Parathyroid adenoma (tissue), 2 donors: ENCODE data around the gene SPATA13.

Experiments
- H2AFZ ChIP-seq: fragments of 300-600 bp; sonication (generic); one replicate; pipeline ENCODE4 v1.7.0; 2017; ENCODE audit warnings: antibody characterized with exemption, mild to moderate bottlenecking
- H3K27ac ChIP-seq: fragments of 300-600 bp; sonication (generic); one replicate; pipeline ENCODE4 v1.7.0; 2017
- H3K27me3 ChIP-seq: fragments of 300-600 bp; sonication (generic); one replicate; pipeline ENCODE4 v1.7.0; 2017; ENCODE audit warnings: low read length; ENCODE audit not compliant: control insufficient read depth, insufficient read depth
- H3K36me3 ChIP-seq: fragments of 300-600 bp; sonication (generic); one replicate; pipeline ENCODE4 v1.7.0; 2017; ENCODE audit warnings: low read length; ENCODE audit not compliant: control insufficient read depth, insufficient read depth
- H3K4me1 ChIP-seq: fragments of 300-600 bp; sonication (generic); one replicate; pipeline ENCODE4 v1.7.0; 2017; ENCODE audit warnings: control low read depth
- H3K4me2 ChIP-seq: fragments of 300-600 bp; sonication (generic); one replicate; pipeline ENCODE4 v1.7.0; 2017; ENCODE audit warnings: low read length
- H3K4me3 ChIP-seq: fragments of 300-600 bp; sonication (generic); one replicate; pipeline ENCODE4 v1.7.0; 2017; ENCODE audit warnings: low read depth, low read length
- H3K79me2 ChIP-seq: fragments of 300-600 bp; sonication (generic); one replicate; pipeline ENCODE4 v1.7.0; 2017; ENCODE audit warnings: control low read depth
- H3K9ac ChIP-seq: fragments of 300-600 bp; sonication (generic); one replicate; pipeline ENCODE4 v1.7.0; 2017; ENCODE audit warnings: mild to moderate bottlenecking
- H3K9me3 ChIP-seq: fragments of 300-600 bp; sonication (generic); one replicate; pipeline ENCODE4 v1.7.0; 2017; ENCODE audit warnings: low read length; ENCODE audit not compliant: control insufficient read depth
- TF ChIP-seq, protein P1 (sequence below): fragments of 300-600 bp; sonication (generic); IDR thresholded peaks from one replicate; pipeline ENCODE4 v1.7.0; 2017; ENCODE audit warnings: antibody characterized with exemption, mild to moderate bottlenecking
- donor health status: primary hyperparathyroidism.

Gene SPATA13

DNA sequence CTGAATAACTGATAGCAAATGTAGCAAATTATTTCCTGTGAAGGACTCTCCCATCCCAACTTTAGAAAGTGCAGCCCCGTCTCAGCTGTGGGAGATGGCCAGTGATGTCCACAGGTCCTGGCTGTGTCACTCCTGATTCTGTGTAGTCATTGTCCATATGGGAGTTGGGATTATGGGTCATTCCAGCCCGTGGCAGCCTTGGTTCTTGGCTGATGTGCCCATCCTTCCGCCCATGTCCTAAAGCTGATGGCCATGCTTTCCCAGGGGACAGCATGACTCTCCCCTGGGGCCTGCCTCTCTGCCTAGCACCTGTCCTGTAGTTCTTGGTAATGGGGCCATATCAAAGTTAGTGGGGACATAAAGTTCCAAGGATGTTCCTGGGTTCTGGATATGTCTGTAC, 104.9 kb downstream of the SPATA13 start:
- no peaks in the 10 kb centered on the region for H3K27me3 ChIP-seq
- peaks cover 24% of the 10 kb centered on the region for H3K4me1 ChIP-seq
- H3K9ac ChIP-seq: no peak overlapping the region
- TF ChIP-seq, protein P1, sequence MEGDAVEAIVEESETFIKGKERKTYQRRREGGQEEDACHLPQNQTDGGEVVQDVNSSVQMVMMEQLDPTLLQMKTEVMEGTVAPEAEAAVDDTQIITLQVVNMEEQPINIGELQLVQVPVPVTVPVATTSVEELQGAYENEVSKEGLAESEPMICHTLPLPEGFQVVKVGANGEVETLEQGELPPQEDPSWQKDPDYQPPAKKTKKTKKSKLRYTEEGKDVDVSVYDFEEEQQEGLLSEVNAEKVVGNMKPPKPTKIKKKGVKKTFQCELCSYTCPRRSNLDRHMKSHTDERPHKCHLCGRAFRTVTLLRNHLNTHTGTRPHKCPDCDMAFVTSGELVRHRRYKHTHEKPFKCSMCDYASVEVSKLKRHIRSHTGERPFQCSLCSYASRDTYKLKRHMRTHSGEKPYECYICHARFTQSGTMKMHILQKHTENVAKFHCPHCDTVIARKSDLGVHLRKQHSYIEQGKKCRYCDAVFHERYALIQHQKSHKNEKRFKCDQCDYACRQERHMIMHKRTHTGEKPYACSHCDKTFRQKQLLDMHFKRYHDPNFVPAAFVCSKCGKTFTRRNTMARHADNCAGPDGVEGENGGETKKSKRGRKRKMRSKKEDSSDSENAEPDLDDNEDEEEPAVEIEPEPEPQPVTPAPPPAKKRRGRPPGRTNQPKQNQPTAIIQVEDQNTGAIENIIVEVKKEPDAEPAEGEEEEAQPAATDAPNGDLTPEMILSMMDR: no peak
- H3K9me3 ChIP-seq: no peaks in the 10 kb centered on the region
- no peaks in the 10 kb centered on the region for H3K79me2 ChIP-seq
- no peak overlapping the region for H3K4me3 ChIP-seq
- no peaks in the 10 kb centered on the region for H3K36me3 ChIP-seq
- peak overlapping the region; percentile 94 for H3K27ac ChIP-seq
- no peak overlapping the region for H3K4me2 ChIP-seq
- H2AFZ ChIP-seq: peak overlapping the region; percentile 42

DNA sequence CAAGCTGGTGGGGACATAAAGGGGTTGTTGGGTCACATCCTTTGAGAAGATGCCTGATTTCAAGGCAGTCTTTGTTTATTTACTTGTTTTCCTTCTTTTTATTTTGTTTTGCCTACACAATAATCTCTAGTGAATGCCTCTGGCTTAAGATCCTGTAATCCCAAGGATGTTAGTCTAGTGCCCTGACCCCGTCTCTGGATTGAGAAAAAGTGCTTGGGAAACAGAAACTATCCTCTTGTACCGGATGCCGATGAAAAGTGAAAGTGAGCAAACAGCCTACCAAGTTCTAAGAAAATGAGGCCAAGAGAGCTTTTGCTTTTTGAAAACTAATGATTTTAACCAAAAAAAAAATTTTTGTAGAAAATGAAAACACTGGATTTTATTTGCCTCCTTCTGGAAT, 106.8 kb downstream of the SPATA13 start:
- H3K9ac ChIP-seq: no peak overlapping the region
- peak overlapping the region; percentile 41 for H2AFZ ChIP-seq
- peaks cover 35% of the 10 kb centered on the region for H3K4me1 ChIP-seq
- no peaks in the 10 kb centered on the region for H3K27me3 ChIP-seq
- H3K9me3 ChIP-seq: no peaks in the 10 kb centered on the region
- H3K79me2 ChIP-seq: no peaks in the 10 kb centered on the region
- no peaks in the 10 kb centered on the region for H3K36me3 ChIP-seq
- TF ChIP-seq, protein P1: no peak
- peak overlapping the region; percentile 5 for H3K4me2 ChIP-seq
- no peak overlapping the region for H3K4me3 ChIP-seq
- H3K27ac ChIP-seq: peak overlapping the region; percentile 46

DNA sequence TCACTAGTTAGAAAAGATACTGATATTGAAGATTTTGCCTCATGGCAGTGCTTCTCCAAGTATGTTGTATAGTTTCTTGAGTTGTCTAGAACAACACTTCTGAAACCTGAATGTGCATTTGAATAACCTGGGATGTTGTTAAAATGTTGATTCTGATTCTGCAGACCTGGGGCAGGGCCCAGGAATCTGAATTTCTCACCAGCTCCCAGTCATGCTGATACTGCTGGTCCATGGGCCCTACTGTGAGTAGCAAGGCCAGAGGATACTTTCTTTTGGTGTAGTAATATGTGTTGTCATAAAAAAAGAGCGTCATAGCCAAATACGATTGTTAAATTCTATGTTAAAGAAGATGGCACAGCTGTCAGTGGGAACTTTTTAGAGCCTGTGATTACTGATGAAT, 107.3 kb downstream of the SPATA13 start:
- Histone ChIP-seq H2AFZ (peak overlapping the region; percentile 41), H3K9me3 (no peaks in the 10 kb centered on the region), H3K79me2 (no peaks in the 10 kb centered on the region), H3K27ac (peak overlapping the region; percentile 46), H3K4me2 (peak overlapping the region; percentile 5), H3K27me3 (no peaks in the 10 kb centered on the region), H3K36me3 (no peaks in the 10 kb centered on the region), H3K4me3 (no peak overlapping the region), H3K9ac (no peak overlapping the region), H3K4me1 (peaks cover 41% of the 10 kb centered on the region)
- TF ChIP-seq, protein P1: no peak

DNA sequence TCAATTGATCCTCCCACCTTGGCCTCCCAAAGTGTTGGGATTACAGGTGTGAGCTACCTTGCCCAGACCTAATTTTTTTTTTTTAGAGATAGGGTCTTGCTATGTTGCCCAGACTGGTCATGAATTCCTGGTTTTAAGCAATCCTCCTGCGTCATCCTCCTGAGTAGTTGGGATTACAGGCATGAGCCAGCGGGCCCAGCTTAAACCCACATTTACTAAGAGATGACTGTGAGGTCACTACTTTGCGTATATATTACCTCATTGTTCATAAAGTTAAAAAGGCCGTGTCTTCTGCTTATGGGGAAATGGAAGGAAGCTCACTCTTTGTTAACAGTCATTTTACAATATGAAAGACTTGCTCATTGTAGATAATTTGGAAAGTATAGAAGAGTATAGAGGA, 109.3 kb downstream of the SPATA13 start:
- Histone ChIP-seq H3K9me3 (no peaks in the 10 kb centered on the region), H3K27ac (peak overlapping the region; percentile 96), H3K4me2 (peak overlapping the region; percentile 39), H3K27me3 (no peaks in the 10 kb centered on the region), H3K9ac (no peak overlapping the region), H3K36me3 (no peaks in the 10 kb centered on the region), H3K4me1 (peaks cover 30% of the 10 kb centered on the region), H3K4me3 (no peak overlapping the region), H2AFZ (no peak overlapping the region), H3K79me2 (no peaks in the 10 kb centered on the region)
- TF ChIP-seq, protein P1: no peak

DNA sequence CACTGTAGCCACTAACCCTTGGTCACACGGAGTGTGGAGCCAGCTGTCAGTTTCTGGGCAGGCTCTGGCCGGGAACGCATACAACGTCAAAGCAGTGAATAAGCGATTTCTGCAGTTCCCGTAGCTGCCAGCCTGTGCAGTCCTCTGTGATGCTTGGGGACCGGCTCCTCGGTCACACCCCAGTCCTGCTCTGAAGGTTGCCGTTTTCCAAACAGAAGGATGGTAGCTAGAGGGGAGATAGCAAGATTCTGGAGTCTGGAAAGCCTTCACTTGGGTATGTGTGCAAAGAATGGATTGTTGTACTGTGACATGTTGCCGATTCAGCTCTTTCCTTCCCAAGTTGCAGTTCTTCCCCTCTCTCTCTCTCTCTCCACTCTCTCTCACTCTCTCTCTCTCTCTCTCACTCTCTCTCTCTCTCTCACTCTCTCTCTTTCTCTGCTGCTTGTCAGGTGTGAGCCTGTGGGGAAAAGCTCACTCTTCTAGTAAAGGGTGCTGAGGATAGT, 110.2 kb downstream of the SPATA13 start:
- Histone ChIP-seq H3K4me3 (peak overlapping the region; percentile 25), H3K9ac (peak overlapping the region; percentile 19), H3K9me3 (no peaks in the 10 kb centered on the region), H2AFZ (peak overlapping the region; percentile 79), H3K27me3 (no peaks in the 10 kb centered on the region), H3K4me2 (peak overlapping the region; percentile 39), H3K4me1 (peaks cover 24% of the 10 kb centered on the region), H3K36me3 (no peaks in the 10 kb centered on the region), H3K79me2 (no peaks in the 10 kb centered on the region), H3K27ac (peak overlapping the region; percentile 96)
- TF ChIP-seq, protein P1: peak; percentile 45
